Stimulated activated CD8-positive, alpha-beta memory T cell treated with anti-CD3 and anti-CD28 coated beads, Interleukin-15, amount 100 ng/mL, for 1 hour (primary cell): ENCODE data around the gene RBM19.

Source experiments
- DNase-seq: peaks from one replicate; pipeline ENCODE4 v3.0.0-alpha.2; 2020; ENCODE audit warnings: low read depth

RBM19 gene

DNA sequence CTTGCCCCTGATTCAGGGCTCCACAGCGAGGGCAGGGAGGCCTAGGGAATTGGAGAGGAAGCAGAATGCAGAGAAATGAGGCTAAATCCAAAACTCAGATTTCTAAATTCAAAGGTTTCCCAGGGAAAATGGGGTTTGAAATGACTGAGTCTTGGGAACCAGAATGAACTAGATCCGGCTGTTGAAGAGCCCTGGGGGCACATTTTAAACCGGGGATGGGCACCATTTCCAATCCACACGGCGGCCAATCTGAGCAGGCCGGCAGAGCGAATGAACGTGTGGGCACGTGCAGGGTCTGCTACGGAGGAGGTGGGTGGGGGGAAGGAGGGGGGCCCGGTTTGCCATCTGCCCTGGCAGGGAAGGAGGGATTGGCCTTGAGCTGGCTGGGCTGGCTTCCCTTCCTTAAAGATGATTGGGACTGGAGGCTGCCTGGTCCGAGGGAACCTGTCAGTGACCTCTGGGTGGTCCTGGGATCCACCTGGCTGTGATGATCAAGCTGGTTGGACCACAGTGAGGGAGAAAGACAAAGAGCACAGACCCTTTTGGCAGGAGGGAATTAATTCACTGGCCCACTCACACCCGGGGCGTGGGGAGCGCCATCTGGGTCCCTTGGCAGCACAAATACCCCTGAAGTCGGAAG is 161.0 kb downstream of the RBM19 start:
- DNase-seq: no peak

DNA sequence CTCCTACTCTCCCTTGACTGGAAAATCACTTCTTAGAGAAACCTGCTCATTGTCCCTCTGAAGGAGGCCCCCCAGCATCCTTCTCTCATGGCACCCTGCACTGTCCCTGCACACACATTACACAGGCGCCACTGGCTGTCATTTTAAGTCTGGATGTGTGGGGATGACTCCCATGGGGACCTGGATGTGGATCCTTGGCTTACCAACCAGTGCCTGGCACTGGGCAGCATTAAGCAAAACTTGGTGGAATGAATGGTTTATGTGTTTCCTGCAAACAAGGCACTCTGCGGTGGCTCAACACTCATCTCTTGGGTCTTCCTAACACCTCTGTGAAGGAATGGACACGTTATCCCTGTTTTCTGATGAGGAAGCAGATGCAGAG is 162.4 kb downstream of the RBM19 start:
- no peak for DNase-seq

DNA sequence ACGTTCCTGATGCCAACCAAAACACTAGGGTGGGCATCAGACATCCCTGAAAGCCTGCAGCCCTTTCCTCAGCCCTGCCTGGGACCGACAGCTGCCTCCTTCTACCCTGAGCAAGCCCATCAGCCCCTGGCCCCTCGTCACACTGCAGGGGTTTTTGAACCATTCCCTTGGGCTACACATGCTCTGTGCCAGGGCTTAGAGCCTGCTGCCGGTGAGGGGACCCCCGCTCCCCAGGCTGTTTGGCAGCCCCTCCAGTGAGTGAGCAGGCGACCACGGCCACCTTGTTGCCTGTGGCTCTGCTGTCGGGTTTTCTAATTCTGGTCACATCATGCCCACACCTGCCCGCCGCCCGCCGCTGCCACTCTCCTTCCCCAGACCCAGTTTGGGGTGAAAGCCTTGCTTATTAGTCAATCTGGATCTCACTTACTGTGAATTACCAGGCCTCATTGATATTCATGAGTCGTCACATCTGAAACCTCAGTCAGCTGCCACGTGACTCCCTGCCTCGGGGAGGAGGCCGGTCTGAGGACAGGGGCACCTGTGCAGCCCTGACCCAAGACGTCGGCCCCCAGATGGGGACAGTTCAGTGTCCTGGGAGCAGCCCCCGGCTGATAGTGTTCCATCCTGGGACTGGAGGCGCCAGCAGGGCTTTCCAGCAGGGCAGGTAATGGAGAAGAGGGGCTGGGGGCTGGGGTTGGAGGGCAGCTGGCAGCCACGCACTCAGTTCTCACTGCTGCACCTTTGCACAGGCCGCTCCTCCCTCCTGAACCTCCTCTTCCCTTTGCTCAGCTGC is 163.0 kb downstream of the RBM19 start:
- no peak for DNase-seq

DNA sequence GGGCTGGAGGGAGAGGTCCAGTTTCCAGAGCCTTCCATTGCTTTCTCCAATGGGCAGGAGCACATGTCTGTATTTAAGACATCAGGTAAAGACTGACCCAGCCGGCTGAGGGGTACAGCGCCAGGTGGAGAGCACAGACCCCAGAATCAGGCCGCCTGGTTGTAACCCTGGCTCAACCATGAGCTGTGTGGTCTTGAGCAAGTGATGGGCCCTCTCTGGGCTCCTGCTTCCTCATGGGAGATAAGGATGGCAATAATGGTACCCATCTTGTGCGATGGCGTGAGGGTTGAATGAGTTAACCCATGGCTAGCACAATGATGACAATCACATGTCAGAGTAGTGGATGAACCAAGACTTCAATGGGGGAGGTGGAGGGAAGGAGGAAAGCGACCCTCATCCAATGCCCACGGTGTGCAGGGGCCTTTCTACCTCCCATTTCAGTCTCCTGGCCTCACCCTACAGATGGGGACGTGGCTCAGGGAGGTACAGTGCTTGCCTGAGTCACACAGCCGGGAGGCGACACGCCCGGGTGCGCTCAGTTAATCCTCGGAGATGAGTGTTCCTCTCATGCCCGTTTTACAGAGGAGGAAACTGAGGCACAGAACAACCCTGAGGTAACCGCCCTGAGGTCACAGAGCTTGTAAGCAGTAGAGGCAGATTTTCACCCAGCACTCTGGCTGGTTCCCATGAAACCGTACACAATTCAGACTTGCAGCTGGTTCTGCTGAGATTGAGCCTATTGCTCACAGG is 163.9 kb downstream of the RBM19 start:
- DNase-seq: no peak

DNA sequence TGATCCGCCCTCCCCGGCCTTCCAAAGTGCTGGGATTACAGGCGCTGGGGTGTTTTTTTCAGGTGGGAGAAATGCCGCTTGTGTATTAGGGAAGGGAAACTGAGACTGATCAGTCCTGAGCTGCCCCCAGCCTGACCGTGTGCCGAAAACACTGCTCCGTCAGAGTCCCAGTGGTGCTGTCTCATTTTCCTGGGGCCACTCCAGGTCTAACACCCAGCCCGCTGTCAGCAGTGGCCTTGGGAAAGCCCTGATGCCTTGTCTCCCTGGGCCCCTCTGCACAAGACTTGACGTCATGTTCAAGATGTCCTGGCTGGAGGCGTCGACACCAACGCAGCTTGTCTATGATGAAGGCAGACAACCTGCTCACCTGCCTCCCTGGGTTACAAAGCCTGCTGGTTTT is 165.9 kb downstream of the RBM19 start:
- DNase-seq: no peak

DNA sequence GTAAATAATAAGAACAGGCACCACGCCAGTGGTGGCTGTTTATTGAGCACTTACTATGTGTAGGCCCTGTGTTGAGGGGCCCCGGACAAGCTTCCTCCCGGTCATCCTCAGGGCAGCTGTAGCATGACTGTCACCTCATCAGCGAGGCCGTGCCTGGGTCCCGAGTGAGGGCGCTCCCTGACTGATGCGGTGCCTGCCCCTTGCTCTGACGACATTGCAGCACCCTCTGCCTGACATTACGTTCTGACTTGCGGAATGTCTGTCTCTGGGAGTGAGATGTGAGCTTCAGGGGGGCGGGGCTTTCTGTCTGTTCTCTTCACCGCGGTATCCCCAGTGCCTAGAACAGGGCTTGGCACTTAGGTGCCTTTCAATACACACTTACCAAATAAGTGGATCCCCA is 167.6 kb downstream of the RBM19 start:
- DNase-seq: no peak

DNA sequence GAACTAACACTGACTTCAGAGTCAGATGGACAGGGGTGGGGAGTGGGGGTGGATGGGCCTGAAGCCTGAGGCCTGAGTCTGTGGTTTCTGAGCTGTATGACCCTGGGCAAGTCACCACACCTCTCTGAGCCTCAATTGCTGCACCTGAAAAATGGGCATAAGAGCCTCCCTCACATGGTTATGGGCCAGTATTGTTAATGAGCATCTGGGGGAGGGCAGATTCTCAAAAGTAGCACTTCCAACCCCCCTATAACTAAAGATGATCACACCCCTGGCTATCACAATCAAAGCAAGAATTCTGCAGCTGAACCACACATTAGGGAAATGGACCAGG is 168.6 kb downstream of the RBM19 start:
- no peak for DNase-seq

DNA sequence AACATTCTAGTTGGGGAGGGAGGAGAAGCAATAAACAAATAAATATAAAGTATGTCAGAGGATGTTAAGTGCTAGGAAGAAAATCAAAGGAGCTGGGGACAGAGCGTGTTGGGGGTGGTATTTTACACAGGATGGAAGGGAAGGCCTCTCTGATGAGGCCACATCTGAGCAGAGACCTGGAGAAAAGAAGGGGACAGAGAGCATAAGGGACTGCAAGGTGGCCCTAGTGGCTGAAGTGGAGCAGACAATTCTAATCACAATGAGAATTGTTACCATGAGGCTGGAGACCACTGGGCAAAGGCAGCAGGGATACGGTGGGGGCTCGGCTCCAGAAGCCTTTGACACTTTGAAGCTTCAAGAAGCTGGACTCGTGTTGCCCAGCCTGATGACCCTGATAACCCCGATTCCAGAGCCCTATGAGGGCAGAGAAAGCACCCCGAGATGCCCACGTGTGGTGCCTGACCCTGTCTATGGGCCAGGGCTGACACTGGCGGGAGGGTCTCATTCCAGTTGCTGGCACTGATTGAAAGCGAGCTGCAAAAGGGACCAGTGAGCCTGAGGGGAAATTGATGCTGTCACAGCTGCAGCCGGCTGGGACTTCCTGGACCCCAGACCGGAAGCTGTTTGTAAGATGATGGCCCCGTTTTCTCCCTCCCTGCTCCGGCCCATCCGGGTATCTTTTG is 169.1 kb downstream of the RBM19 start:
- no peak for DNase-seq

DNA sequence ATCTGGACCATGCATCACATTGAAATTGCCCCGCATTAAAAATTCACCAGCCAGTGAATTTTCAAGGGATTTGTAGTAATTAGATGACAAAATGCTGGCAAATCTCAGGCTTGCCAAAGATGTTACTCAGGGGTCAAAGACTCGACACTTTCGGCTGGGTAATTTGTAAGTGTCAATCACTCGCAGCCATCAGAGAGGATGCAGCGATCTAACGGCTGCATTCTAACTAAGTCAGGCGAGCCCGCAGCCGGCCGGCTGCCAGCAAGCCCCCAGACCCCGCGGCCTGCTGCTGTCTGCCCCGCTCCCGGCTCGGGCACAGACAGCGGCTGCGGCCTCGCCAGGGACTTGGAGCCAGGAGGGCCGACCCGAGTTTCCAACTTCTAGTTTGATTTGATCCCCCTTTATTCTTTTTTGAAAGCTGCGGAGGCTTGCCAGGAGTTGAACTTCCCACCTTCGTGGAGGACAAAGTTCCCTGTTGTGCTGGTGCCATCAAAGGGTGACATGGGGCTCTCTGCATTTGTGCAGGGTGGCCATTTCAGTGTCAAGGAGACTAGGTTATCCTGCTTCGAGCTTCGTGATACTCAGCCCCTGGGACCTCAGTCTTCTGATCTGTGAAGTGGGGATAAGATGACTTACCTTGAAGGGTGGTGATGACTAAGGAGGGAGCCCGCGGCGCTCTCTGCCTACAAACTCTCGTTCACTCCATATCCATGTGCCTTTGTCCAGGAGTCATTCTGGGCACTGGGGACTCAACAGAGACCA is 169.9 kb downstream of the RBM19 start:
- no peak for DNase-seq

DNA sequence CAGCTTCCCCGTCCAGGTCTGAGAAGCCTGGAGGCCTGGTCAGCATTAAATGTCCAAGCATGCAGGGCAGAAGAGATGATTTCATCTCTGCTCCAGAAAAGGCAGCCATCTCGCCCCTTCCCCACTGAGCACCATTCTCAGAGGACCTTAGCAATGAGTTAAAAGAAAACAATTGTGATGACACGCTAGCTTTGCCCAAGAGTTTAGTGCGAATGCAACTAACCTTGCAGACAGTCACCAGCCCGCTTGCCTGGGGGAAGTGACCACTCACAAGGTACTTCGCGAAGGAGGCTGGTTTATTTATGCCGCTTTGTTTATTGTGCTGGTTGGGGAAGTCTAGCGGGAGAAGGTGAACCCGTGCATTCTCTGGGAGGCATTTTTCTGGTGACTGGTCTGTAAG is 170.7 kb downstream of the RBM19 start:
- no peak for DNase-seq

DNA sequence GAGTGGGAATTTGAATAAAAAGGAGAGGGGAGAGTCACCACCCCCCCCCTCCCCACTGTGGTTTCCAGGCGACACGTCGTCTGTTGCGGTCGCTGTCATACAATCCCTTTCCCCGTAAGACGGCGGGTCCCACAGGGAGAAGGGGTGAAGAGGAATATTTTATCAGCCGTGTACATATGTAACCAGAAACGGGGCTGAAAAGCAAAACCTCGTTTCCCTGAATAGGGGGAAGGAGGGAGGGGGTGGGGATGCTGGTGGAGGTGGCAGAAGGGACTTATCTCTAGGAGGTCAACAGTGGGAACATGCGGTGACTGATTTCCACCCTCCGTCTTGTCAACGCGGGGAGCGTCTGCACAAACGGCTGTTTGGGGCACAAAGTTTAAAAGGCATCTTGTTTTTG is 171.4 kb downstream of the RBM19 start:
- no peak for DNase-seq

DNA sequence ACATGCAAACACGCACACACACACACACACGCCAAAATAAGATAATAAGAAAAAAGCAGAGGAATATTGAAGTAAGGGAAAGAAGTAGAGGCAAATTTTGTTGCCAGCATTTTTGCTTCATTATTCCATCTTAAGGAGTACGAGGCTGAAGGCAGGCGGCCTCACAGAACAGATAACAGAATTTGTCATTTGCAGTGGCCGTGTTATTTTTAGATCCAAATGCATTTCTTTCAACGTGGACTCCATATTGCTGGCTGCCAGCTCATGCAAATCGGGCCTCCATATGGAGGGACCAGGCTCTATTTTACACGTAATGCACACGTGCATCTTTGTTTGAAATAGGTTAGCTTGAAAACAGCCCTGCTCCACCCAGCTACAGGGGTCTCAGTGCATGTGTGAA is 172.9 kb downstream of the RBM19 start:
- DNase-seq: no peak

DNA sequence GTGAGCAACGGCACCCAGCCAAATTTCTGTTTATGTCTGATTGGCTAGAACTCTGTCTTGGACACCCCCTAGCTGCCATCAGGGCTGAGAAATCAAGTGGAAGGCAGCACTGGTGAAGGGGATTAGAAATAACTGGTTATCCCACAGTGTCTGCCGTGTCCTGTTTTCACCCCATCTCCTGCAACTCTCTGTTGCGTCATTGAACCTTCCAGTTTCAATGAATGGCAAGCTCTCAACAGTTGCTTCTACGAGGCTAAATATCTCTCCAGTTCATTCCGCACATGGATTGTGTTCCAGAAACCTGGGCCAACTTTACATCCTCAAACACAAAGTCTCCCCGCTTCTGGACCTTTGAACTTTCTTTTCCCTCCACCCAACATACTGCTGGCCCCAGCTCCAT is 173.7 kb downstream of the RBM19 start:
- DNase-seq: no peak

DNA sequence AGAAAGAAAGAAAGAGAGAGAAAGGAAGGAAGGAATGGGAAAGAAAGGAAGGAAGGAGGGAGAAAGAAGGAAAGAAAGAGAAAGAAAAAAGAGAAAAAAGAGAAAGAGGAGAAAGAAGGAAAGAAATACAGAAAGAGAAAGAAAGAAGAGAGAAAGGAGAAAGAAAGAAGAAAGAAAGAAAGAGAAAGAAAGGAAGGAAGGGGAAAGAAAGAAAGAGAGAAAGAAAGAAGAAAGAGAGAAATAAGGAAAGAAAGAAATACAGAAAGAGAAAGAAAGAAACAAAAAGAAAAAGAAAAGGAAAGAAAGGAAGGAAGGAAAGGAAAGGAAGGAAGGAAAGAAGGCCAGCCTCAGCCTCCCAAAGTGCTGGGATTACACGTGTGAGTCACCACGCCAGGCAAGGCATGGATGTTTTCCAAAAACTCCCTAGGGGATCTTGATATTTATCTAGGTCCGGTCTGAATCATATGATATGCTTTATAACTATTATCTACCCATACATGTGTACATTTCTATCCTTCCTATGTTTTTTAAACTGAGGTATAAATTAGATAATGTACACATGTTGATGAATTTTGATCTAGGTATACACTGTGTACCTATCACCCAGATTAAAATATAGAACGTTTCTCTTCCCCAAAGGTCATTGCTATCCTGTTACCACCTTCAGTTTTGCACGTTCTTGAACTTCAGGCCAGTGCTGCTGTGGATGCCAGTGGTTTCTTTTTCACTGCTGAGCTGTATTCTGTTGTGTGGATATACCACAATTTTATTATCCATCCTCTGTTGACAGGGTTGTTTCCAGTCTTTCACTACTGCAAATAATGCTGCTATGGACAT is 177.9 kb downstream of the RBM19 start:
- DNase-seq: no peak

DNA sequence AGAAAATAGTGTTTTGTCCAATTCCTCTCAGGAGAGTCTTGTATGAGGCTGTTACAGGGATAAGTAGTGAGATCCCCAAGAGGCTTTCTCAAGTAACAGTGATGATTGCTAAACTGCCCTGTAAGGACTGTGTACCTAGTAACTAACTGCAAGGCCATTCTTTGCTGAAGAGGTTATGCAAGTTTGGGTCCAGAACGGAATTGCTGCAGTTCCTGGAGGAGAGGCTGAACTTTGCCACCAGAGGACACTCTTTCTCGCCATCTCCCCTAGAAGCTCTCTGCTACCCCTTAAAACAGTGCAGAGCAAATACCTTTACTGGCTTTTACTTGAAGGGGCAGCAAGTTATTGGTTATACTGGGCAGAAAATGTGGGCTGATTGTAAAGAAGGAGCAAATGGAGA is 180.0 kb downstream of the RBM19 start:
- DNase-seq: no peak

DNA sequence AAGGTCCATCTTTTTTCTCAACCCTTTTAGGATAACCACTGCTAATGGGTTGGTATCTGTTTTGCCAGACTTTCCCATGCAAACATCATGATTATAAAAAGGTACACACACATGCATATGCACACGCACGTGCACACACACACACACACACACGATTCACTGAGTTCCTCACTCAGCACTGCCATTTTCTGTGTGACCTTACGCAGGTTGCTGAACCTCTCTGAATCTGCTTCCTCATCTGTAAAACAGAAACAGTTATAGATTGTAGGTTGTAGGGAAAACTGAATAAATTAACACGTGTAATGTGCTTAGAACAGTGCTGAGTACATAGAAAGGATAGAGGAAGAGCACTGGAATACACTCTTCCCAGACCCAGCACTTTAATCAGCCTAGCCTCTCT is 182.3 kb downstream of the RBM19 start:
- DNase-seq: no peak

DNA sequence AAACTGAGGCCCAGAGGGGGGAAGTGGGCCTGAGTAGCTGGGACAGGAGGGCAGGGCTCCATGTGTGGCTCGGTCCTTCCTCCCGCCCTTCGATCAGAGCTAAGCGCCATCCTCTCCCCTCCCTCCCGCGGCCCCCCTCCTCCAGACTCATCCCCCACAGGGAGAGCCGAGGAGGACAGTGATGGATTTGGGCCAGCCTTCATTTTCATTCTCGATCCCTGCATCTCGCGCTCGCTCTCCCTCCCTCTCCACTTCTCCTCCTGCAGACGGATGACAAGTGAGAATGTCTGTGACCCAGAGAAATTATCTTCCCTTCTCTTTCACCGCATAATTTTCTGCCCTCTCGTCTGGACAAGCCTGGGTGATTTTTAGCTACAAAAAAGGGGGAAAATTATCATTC is 183.3 kb downstream of the RBM19 start:
- no peak for DNase-seq

DNA sequence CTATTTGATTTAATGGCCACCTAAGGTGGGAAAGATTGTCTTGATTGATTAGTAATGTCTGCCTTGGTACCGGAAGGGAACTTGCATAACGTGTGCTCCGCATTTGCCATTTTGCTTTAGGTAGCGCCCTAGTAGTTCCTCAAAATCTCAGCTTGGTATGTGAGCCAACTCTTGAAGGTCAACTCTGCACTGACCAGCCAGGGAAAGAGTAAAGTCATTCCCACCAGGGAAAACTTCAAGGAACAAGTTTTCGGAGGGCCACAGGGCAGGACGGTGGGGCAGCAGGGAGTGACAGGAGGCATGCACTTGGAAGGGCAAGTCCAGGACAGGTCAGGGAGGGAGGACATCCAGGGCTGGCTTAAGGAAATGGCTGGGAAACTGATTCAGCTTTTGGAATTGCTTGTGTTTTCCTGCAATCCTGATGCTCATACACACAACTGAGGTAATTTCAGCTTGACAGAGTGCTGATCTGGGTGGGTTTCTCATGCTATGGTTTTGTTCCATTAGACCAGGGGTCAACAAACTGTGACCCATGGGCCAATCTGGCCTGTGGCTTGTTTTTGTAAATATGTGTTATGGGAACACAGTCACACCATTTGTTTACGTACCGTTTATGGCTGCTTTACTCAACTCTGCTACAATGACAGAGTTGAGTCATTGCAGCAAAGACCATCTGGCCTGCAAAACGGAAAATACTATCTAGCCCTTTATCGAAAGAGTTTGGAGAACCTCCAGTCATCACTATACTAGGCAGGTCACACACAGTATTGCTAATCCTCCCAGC is 184.5 kb downstream of the RBM19 start:
- no peak for DNase-seq

DNA sequence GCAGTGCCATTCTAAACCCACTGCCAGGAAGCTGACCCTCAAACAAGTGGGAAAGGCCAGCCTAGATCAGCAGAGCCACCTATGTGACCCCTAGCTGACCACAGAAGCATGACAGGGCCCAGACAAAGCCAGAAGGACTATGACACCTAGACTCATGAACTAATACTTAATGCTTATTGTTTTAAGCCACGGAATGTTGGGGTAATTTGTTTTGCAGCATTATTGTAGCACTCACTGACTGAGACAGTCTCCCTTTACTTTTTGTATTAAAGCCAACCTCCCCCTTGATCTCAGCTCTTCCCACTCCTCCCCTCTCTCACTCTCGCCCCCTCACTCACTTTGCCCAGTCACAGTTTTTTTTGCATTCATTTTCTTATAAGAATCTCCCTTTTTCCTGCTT is 186.4 kb downstream of the RBM19 start:
- DNase-seq: no peak

DNA sequence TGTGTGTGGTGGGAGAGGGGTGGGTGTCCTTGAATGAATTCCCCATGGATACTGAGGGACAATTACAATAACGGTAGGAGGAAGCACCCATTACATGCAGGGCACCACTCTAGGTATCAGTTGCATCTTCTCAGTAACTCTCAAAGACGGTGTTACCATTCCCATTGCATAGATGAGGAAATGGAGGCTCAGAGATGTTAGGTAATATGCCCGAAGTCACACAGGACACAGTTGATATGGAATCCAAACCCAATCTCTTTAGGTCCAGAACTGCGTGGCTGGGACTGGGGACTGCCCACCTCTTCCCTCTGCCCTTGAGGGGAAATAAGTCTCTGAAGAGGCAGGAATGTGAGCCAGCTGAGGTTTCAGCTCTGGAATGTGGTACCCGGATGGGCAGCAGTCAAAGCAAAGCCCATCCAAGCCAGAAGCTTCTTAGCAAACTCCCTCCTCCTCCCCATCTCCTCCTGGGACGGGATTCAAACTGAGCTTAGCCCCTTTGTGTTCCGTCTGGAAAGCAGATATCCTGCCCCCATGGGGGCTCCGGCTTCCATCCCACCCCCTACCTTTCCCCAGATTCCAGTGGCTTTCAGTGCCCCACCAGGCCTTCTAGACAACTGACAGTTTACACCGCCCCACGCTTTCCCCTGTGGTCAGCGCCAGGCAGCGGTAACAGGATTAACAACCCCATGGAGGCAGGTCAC is 187.5 kb downstream of the RBM19 start:
- no peak for DNase-seq
